ENCODE data around the gene ZC3H10. TPM values are rescaled to one million over a fixed set of nuclear protein-coding genes. Genes with fewer than 3 reads are reported as not detected.

ZC3H10 gene
- total and polyA plus RNA-seq, 2 of the 13 experiments (the other 11 are each of a cell fraction or from before 2014, with no cell fraction given): 0.70 to 2.3 TPM

DNA sequence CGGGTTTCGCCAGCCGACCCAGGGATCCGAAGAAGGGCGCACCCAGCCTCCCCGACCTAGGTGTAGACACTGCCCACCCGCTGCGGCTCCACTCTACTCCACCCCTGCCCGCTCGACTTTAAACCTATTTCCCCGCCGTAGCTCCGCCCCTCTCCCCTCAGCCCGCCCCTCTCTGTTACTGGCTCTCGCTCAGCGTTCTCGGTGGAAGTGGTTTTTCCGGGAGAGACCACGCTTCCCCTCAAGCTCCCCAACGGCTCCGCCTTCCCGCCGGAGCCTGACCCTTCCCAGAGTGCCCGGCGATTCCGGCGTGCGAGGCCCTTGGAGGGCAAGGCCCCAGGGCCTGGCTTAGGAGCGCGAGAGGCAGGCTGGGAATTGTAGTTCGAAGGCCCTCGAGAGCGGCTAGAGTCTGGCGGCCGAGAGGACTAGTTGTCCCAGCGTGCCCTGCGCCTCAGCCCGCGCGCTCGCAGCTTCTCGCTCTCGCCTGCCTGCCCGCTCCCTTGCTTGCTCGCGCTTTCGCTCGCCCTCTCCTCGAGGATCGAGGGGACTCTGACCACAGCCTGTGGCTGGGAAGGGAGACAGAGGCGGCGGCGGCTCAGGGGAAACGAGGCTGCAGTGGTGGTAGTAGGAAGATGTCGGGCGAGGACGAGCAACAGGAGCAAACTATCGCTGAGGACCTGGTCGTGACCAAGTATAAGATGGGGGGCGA is 13.8 kb upstream of the ZC3H10 start, which contains the start of gene PA2G4 (continued):
- TF ChIP-seq ZBTB34 (CRISPR knock-in tag; IDR thresholded peaks at IDR 0.05) (peak; percentile 71; the same call in 1 of the 2 replicates), FOXP4 (CRISPR knock-in tag; IDR thresholded peaks at IDR 0.05) (peak; percentile 46), ZNF331 (CRISPR knock-in tag; IDR thresholded peaks at IDR 0.05) (peak; percentile 44), CENPBD1 (CRISPR knock-in tag; IDR thresholded peaks at IDR 0.05; ENCODE audit: borderline replicate concordance, low read depth) (no peak), NFYC (CRISPR knock-in tag; IDR thresholded peaks at IDR 0.05) (peak; percentile 69), ZNF569 (CRISPR knock-in tag; IDR thresholded peaks at IDR 0.05; ENCODE audit: borderline replicate concordance) (0 out of 2 replicates have a peak, but pooled peaks have one; percentile 63), NFE2L1 (CRISPR knock-in tag; IDR thresholded peaks at IDR 0.05; ENCODE audit: borderline replicate concordance) (no peak), ZNF556 (CRISPR knock-in tag; IDR thresholded peaks at IDR 0.05; ENCODE audit: borderline replicate concordance) (peak; percentile 73; the same call in 1 of the 2 replicates), ZNF33B (CRISPR knock-in tag; IDR thresholded peaks at IDR 0.05) (peak; percentile 80), ZNF788 (CRISPR knock-in tag; IDR thresholded peaks at IDR 0.05; ENCODE audit: borderline replicate concordance) (peak; percentile 99), PAF1 (CRISPR knock-in tag; IDR thresholded peaks at IDR 0.05) (no peak; the same call in none of the 2 replicates), ZNF737 (CRISPR knock-in tag; IDR thresholded peaks at IDR 0.05; ENCODE audit: borderline replicate concordance) (0 out of 2 replicates have a peak, but pooled peaks have one; percentile 78), ZNF672 (CRISPR knock-in tag; IDR thresholded peaks at IDR 0.05) (no peak), DDIT3 (CRISPR knock-in tag; IDR thresholded peaks at IDR 0.05) (no peak), ZBTB42 (CRISPR knock-in tag; IDR thresholded peaks at IDR 0.05) (no peak), ZFP37 (CRISPR knock-in tag; IDR thresholded peaks at IDR 0.05; ENCODE audit: borderline replicate concordance) (no peak), GPN1 (CRISPR knock-in tag; IDR thresholded peaks at IDR 0.05; ENCODE audit: borderline replicate concordance) (no peak)
- TF ChIP-seq, protein P1, sequence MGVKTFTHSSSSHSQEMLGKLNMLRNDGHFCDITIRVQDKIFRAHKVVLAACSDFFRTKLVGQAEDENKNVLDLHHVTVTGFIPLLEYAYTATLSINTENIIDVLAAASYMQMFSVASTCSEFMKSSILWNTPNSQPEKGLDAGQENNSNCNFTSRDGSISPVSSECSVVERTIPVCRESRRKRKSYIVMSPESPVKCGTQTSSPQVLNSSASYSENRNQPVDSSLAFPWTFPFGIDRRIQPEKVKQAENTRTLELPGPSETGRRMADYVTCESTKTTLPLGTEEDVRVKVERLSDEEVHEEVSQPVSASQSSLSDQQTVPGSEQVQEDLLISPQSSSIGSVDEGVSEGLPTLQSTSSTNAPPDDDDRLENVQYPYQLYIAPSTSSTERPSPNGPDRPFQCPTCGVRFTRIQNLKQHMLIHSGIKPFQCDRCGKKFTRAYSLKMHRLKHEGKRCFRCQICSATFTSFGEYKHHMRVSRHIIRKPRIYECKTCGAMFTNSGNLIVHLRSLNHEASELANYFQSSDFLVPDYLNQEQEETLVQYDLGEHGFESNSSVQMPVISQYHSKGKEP (CRISPR knock-in tag; IDR thresholded peaks at IDR 0.05): no peak; the same call in 1 of the 2 replicates
- TF ChIP-seq, protein P2, sequence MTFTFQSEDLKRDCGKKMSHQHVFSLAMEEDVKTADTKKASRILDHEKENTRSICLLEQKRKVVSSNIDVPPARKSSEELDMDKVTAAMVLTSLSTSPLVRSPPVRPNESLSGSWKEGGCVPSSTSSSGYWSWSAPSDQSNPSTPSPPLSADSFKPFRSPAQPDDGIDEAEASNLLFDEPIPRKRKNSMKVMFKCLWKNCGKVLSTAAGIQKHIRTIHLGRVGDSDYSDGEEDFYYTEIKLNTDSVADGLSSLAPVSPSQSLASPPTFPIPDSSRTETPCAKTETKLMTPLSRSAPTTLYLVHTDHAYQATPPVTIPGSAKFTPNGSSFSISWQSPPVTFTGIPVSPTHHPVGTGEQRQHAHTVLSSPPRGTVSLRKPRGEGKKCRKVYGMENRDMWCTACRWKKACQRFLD (CRISPR knock-in tag; IDR thresholded peaks at IDR 0.05; ENCODE audit: borderline replicate concordance): peak; percentile 86; the same call in 1 of the 2 replicates
- TF ChIP-seq, protein P3, sequence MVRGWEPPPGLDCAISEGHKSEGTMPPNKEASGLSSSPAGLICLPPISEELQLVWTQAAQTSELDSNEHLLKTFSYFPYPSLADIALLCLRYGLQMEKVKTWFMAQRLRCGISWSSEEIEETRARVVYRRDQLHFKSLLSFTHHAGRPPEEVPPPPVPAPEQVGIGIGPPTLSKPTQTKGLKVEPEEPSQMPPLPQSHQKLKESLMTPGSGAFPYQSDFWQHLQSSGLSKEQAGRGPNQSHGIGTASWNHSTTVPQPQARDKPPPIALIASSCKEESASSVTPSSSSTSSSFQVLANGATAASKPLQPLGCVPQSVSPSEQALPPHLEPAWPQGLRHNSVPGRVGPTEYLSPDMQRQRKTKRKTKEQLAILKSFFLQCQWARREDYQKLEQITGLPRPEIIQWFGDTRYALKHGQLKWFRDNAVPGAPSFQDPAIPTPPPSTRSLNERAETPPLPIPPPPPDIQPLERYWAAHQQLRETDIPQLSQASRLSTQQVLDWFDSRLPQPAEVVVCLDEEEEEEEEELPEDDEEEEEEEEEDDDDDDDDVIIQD (CRISPR knock-in tag; IDR thresholded peaks at IDR 0.05; ENCODE audit: low read depth): peak; percentile 37; the same call in 1 of the 2 replicates

Data from HepG2 (cell line).